OCI-LY3 (cell line): ENCODE results near the gene PNN.

ENCODE experiments used
- EZH2phosphoT487 ChIP-seq: fragments of 200-600 bp; shearing (Covaris generic); IDR thresholded peaks from 2 replicates; pipeline ENCODE4 v1.6.1; 2018; ENCODE audit warnings: antibody characterized with exemption, mixed run types, low read depth
- TF ChIP-seq, protein P1 (sequence below): fragments of 200-600, 300-600 bp; sonication (generic); IDR thresholded peaks from 2 replicates; pipeline ENCODE4 v1.5.1; 2014; ENCODE audit warnings: antibody characterized with exemption, low read length, low read depth

GRCh38 chr14:39228044-39228443, 53.0 kb downstream of the PNN start:
- TF ChIP-seq, protein P1, sequence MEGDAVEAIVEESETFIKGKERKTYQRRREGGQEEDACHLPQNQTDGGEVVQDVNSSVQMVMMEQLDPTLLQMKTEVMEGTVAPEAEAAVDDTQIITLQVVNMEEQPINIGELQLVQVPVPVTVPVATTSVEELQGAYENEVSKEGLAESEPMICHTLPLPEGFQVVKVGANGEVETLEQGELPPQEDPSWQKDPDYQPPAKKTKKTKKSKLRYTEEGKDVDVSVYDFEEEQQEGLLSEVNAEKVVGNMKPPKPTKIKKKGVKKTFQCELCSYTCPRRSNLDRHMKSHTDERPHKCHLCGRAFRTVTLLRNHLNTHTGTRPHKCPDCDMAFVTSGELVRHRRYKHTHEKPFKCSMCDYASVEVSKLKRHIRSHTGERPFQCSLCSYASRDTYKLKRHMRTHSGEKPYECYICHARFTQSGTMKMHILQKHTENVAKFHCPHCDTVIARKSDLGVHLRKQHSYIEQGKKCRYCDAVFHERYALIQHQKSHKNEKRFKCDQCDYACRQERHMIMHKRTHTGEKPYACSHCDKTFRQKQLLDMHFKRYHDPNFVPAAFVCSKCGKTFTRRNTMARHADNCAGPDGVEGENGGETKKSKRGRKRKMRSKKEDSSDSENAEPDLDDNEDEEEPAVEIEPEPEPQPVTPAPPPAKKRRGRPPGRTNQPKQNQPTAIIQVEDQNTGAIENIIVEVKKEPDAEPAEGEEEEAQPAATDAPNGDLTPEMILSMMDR, result no peak
- no peak for TF ChIP-seq EZH2phosphoT487
